Osteoblast (primary cell): ENCODE results near the gene ITPRIP. TPM values are rescaled to one million over a fixed set of nuclear protein-coding genes. Genes with fewer than 3 reads are reported as not detected.

Experiments
- DNase-seq: peaks from one replicate; pipeline ENCODE4 v3.0.0; 2011; ENCODE audit warnings: low spot score, mixed read lengths; ENCODE audit not compliant: insufficient read length; ENCODE audit errors: missing footprints
- H2AFZ ChIP-seq: 2 replicates; pipeline ENCODE4 v1.6.0; 2011; ENCODE audit warnings: mild to moderate bottlenecking, low read length
- H3K27ac ChIP-seq: 2 replicates; pipeline ENCODE4 v1.5.1; 2011; ENCODE audit warnings: mild to moderate bottlenecking, low read depth, low read length, moderate library complexity
- H3K27me3 ChIP-seq: 2 replicates; pipeline ENCODE4 v1.6.0; 2012; ENCODE audit warnings: mild to moderate bottlenecking, control low read depth, inconsistent platforms, low read length, moderate library complexity; ENCODE audit not compliant: insufficient read depth
- H3K36me3 ChIP-seq: 2 replicates; pipeline ENCODE4 v1.5.1; 2011; ENCODE audit warnings: mild to moderate bottlenecking, low read length, control low read depth, moderate library complexity; ENCODE audit not compliant: insufficient read depth
- H3K4me1 ChIP-seq: 2 replicates; pipeline ENCODE4 v1.5.1; 2011; ENCODE audit warnings: mild to moderate bottlenecking, low read length, control low read depth, moderate library complexity; ENCODE audit not compliant: insufficient read depth
- H3K4me2 ChIP-seq: 2 replicates; pipeline ENCODE4 v1.6.0; 2011; ENCODE audit warnings: mild to moderate bottlenecking, low read length; ENCODE audit not compliant: insufficient read depth
- H3K4me3 ChIP-seq: fragments of 200-600 bp; sonication (generic); 3 replicates; pipeline ENCODE4 v1.5.1; 2012; ENCODE audit warnings: mild to moderate bottlenecking, low read length, inconsistent platforms; ENCODE audit not compliant: insufficient read depth
- H3K79me2 ChIP-seq: 2 replicates; pipeline ENCODE4 v1.6.0; 2012; ENCODE audit warnings: mild to moderate bottlenecking, low read length, control low read depth, inconsistent platforms; ENCODE audit not compliant: insufficient read depth
- H3K9me3 ChIP-seq: 2 replicates; pipeline ENCODE4 v1.5.1; 2011; ENCODE audit warnings: low read depth, low read length, control low read depth
- H4K20me1 ChIP-seq: 2 replicates; pipeline ENCODE4 v1.6.0; 2012; ENCODE audit warnings: mild to moderate bottlenecking, low read length, control low read depth; ENCODE audit not compliant: insufficient read depth
- total RNA-seq: library from RNA; depleted of rRNA; stranded (reverse); fragments of >200 nt; gene quantifications from 2 replicates; pipeline ENCODE4 v1.2.3, GENCODE V29; 2012
- TF ChIP-seq, protein P1 (sequence below): IDR thresholded peaks from 2 replicates; pipeline ENCODE4 v1.5.1; 2011; ENCODE audit warnings: mild to moderate bottlenecking, low read depth, low read length, moderate library complexity; ENCODE audit errors: extremely low read depth

The ITPRIP gene
- total RNA-seq, 1 donor, result 14.8 TPM

DNA sequence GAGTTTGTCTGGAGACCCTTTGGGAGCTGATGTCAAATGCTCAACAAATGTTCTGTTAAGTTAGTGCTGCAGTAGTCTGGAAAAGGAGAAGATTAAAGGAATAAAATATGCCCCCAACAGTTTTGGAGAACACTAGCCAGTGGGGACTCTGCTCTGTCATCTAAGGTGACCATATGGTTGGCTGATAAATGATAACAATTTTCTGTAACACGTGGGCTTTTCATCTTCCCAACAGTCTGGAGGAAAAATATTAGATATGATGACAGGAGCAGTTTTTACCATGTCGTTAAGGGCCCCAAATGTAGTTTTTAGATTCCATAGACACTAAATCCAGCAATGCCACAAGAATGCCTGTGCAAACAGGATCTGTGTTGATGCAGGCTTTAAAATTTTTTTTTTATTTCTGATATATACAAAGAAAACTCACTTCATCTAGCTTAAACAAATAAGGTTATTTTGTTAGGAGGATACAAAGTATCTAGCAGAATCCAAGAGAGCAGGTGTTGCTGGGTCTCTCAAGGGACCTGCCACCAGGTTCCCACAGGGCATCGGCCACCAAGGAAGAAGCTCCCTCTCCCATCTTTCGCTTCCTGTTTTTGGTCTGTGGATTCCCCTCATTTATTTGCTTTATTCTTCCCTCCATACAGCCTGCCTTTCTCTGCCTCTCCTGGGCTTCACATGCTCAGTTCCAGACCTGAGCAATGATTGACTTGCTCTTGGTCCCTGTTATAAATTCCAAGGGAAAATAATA lies 9.2 kb upstream of the ITPRIP start:
- no peak for DNase-seq
- Histone ChIP-seq H3K4me3 (no peak overlapping the region), H3K9me3 (no peaks in the 10 kb centered on the region), H3K27ac (no peak overlapping the region), H2AFZ (no peak overlapping the region), H4K20me1 (no peaks in the 10 kb centered on the region), H3K4me2 (no peak overlapping the region), H3K79me2 (no peaks in the 10 kb centered on the region), H3K27me3 (no peaks in the 10 kb centered on the region), H3K36me3 (no peaks in the 10 kb centered on the region), H3K4me1 (peaks cover 23% of the 10 kb centered on the region)
- TF ChIP-seq, protein P1, sequence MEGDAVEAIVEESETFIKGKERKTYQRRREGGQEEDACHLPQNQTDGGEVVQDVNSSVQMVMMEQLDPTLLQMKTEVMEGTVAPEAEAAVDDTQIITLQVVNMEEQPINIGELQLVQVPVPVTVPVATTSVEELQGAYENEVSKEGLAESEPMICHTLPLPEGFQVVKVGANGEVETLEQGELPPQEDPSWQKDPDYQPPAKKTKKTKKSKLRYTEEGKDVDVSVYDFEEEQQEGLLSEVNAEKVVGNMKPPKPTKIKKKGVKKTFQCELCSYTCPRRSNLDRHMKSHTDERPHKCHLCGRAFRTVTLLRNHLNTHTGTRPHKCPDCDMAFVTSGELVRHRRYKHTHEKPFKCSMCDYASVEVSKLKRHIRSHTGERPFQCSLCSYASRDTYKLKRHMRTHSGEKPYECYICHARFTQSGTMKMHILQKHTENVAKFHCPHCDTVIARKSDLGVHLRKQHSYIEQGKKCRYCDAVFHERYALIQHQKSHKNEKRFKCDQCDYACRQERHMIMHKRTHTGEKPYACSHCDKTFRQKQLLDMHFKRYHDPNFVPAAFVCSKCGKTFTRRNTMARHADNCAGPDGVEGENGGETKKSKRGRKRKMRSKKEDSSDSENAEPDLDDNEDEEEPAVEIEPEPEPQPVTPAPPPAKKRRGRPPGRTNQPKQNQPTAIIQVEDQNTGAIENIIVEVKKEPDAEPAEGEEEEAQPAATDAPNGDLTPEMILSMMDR, result no peak

DNA sequence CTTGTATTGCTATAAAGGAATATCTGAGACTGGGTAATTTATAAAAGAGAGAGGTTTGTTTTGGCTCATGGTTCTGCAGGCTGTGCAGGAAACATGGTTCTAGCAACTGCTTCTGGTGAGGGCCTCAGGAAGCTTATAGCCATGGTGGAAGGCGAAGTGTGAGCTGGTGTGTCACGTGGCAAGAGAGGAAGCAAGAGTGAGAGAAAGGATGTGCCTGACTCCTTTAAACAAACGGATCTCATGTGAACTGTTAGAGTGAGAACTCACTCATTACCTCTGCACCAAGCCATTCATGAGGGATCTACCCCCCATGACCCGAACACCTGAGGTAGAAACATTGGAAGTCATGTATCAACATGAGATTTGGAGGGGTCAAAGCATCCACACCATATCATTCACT lies 7.7 kb upstream of the ITPRIP start:
- no peak for DNase-seq
- Histone ChIP-seq H3K4me3 (no peak overlapping the region), H3K4me2 (no peak overlapping the region), H3K36me3 (no peaks in the 10 kb centered on the region), H3K27me3 (no peaks in the 10 kb centered on the region), H3K4me1 (peaks cover 19% of the 10 kb centered on the region), H2AFZ (no peak overlapping the region), H3K27ac (no peak overlapping the region), H3K79me2 (no peaks in the 10 kb centered on the region), H4K20me1 (no peaks in the 10 kb centered on the region), H3K9me3 (no peaks in the 10 kb centered on the region)
- TF ChIP-seq, protein P1, result no peak

DNA sequence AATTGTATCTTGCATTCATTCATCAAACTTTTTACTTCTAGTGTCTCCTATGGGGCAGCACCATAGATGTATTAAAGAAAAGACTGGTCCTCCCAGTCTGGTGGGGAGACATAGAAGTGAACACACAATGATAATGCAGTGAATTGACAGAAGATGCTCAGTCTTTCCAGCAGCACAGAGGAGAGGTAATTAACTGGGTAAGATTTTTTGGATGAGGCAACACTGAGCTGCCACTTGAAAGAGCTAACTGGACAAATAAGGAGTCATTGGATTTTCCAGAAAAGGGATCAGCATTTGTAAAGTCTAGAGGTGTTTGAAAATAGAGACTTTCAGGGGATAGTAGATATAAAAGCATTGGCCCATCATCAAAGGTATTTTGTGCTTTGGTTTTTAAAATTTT lies 7.2 kb upstream of the ITPRIP start:
- Histone ChIP-seq H3K4me3 (no peak overlapping the region), H3K27me3 (no peaks in the 10 kb centered on the region), H3K4me2 (no peak overlapping the region), H3K9me3 (no peaks in the 10 kb centered on the region), H3K79me2 (no peaks in the 10 kb centered on the region), H3K4me1 (peaks cover 17% of the 10 kb centered on the region), H3K27ac (no peak overlapping the region), H3K36me3 (no peaks in the 10 kb centered on the region), H4K20me1 (no peaks in the 10 kb centered on the region), H2AFZ (no peak overlapping the region)
- TF ChIP-seq, protein P1, result no peak
- DNase-seq, result peak; percentile 58

DNA sequence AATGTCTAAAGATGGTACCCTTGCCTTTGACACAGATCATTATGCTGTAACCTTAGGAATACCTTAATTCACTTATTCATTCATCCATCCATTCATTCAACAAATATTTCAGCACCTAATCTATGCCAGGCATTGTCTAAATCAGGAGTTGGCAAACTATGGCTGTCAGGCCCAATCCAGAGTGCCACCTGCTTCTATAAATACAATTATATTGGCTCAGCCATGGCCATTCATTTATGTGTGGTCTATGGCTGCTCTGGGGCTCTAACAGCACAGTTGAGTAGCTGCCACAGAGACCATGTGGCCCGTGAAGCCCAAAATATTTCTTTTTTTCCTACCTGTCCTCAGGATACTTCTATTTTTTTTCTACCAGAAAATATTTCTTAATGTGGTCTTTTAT lies 6.0 kb upstream of the ITPRIP start:
- H3K4me1 ChIP-seq, result peaks cover 16% of the 10 kb centered on the region
- TF ChIP-seq, protein P1, result no peak
- H3K4me3 ChIP-seq, result no peak overlapping the region
- no peaks in the 10 kb centered on the region for H3K27me3 ChIP-seq
- no peaks in the 10 kb centered on the region for H3K36me3 ChIP-seq
- no peaks in the 10 kb centered on the region for H3K9me3 ChIP-seq
- no peak overlapping the region for H2AFZ ChIP-seq
- no peak overlapping the region for H3K27ac ChIP-seq
- DNase-seq, result no peak
- H4K20me1 ChIP-seq, result no peaks in the 10 kb centered on the region
- H3K79me2 ChIP-seq, result peaks cover 2% of the 10 kb centered on the region
- H3K4me2 ChIP-seq, result no peak overlapping the region
